Measurements from ENCODE around the gene CARD10. TPM values are rescaled to one million over a fixed set of nuclear protein-coding genes. Genes with fewer than 3 reads are reported as not detected.
A peak's percentile ranks its signal among the peaks of the same experiment; 100 is the strongest.

CARD10 gene
- total RNA-seq, 1 experiment from 2014 or later, result 17.7 TPM

DNA sequence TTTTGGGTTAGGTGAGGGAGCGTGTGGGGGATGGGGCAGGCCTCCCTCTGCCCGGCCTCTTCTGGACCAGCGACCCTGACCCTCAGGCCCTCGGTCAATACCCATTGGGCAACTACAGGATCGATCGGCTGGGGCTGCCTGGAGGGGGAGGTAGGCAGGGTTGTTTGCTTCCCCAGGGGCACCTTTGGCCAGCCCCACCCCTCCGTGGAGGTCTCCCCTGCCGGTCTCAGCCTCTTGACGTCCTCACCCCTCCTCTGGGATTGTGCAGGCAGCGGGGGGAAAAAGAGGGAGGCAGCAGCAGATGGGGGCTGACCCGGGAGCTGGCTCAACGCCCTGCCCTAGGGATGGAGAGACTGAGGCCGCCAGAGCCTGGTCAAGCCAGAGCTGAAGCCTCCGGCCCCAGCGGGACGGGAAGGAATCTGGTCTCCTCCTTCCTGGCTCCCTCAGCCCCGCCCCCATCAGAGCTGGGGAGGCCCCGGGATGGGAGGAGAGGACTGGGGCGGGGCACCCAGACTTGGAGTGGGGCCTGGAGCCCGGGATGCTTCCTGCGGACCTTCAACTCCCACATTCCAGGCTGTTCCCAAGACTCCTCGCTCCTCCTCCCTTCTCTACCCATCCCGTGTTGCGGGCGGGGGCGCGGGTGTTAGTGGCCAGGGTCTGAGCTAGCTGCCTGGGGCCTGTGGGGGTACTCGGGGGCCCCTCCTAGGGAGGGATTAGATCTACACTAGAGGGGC lies 26.7 kb upstream of the CARD10 start:
- H3K14ac ChIP-seq (ENCODE audit: insufficient read depth, low read length), result peak overlapping the region; percentile 40
- no peaks in the 10 kb centered on the region for H3K27me3 ChIP-seq (ENCODE audit: insufficient read depth, low read length)
- no peak overlapping the region for H3T11ph ChIP-seq (ENCODE audit: low read length)
- H3K9me3 ChIP-seq (ENCODE audit: control insufficient read depth, low read depth, low read length), result no peaks in the 10 kb centered on the region
- H2BK5ac ChIP-seq (ENCODE audit: insufficient read length, low read length), result no peak overlapping the region
- H3K56ac ChIP-seq (ENCODE audit: insufficient read length, low read depth, low read length), result no peak overlapping the region
- H3K4ac ChIP-seq (ENCODE audit: low read depth, low read length), result no peak overlapping the region
- H3K4me1 Mint-ChIP-seq, result peaks cover 27 to 40% of the 10 kb centered on the region in 2 experiments
- peak overlapping the region; percentile 35 for H3K4me2 ChIP-seq (ENCODE audit: insufficient read depth, insufficient read length, low read length)
- H2BK12ac ChIP-seq (ENCODE audit: insufficient read length, low read depth, low read length), result no peak overlapping the region
- peak overlapping the region; percentile 55 for H3K18ac ChIP-seq (ENCODE audit: insufficient read length, low read depth, low read length)
- H3K23me2 ChIP-seq (ENCODE audit: insufficient read length, low read depth, low read length, poor library complexity, severe bottlenecking), result peaks cover 4% of the 10 kb centered on the region
- H4K20me1 ChIP-seq (ENCODE audit: control insufficient read depth, insufficient read depth, insufficient read length), result no peaks in the 10 kb centered on the region
- DNase-seq, result peak; percentile 94
- H3K9ac ChIP-seq (ENCODE audit: extremely low read depth, insufficient read length, low read length), result no peak overlapping the region
- no peak overlapping the region for H2AK5ac ChIP-seq (ENCODE audit: insufficient read length, low read length)
- WGBS (ENCODE audit: extremely low coverage, insufficient read length, low lambda C conversion rate), result no CpG with 5 or more reads among the region's 28 CpGs
- H3K4me3 Mint-ChIP-seq, result peak overlapping the region; percentile 35 to 63; a peak in 3 of 5 replicates
- H2AFZ ChIP-seq (ENCODE audit: low read length), result no peak overlapping the region
- no peak overlapping the region for H2BK120ac ChIP-seq (ENCODE audit: low read depth, low read length, poor library complexity, severe bottlenecking)
- H3K27ac Mint-ChIP-seq, result peak overlapping the region; percentile 94 to 99 (median 96); a peak in 4 of 7 replicates
- no peak overlapping the region for H2BK20ac ChIP-seq (ENCODE audit: low read depth, low read length, poor library complexity, severe bottlenecking)
- no peaks in the 10 kb centered on the region for H3K36me3 Mint-ChIP-seq (ENCODE audit: insufficient read depth in 1 of 3, low read depth in 3 of 3)
- TF ChIP-seq, protein P1, sequence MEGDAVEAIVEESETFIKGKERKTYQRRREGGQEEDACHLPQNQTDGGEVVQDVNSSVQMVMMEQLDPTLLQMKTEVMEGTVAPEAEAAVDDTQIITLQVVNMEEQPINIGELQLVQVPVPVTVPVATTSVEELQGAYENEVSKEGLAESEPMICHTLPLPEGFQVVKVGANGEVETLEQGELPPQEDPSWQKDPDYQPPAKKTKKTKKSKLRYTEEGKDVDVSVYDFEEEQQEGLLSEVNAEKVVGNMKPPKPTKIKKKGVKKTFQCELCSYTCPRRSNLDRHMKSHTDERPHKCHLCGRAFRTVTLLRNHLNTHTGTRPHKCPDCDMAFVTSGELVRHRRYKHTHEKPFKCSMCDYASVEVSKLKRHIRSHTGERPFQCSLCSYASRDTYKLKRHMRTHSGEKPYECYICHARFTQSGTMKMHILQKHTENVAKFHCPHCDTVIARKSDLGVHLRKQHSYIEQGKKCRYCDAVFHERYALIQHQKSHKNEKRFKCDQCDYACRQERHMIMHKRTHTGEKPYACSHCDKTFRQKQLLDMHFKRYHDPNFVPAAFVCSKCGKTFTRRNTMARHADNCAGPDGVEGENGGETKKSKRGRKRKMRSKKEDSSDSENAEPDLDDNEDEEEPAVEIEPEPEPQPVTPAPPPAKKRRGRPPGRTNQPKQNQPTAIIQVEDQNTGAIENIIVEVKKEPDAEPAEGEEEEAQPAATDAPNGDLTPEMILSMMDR (conservative IDR thresholded peaks at IDR 0.05), result no peak
- H3K79me2 ChIP-seq (ENCODE audit: insufficient read depth, low read length), result no peaks in the 10 kb centered on the region
- H4K8ac ChIP-seq (replicated peaks; ENCODE audit: insufficient read length, low read depth, low read length), result no peak overlapping the region
- no peak overlapping the region for H2BK15ac ChIP-seq (ENCODE audit: low read depth, low read length)
- H4K5ac ChIP-seq (ENCODE audit: insufficient read length, low read depth, low read length), result no peak overlapping the region
- H3K27ac ChIP-seq (ENCODE audit: insufficient read length, low read depth, low read length), result no peak overlapping the region
- H3K23ac ChIP-seq (ENCODE audit: insufficient read length, low read depth, low read length), result no peak overlapping the region
- no peak overlapping the region for H4K91ac ChIP-seq (ENCODE audit: insufficient read length, low read depth, low read length)
- peaks cover 4% of the 10 kb centered on the region for H3K27me3 Mint-ChIP-seq (ENCODE audit: low read depth)
- no peaks in the 10 kb centered on the region for H3K79me1 ChIP-seq (ENCODE audit: insufficient read depth, low read depth, low read length, poor library complexity, severe bottlenecking)
- peaks cover 2% of the 10 kb centered on the region; the same call in 1 of the 2 replicates for H3K4me1 ChIP-seq (ENCODE audit: insufficient read depth, low read length)
- H3K9me3 Mint-ChIP-seq, result no peaks in the 10 kb centered on the region; a peak in 2 of 5 replicates
